Suprapubic skin (tissue), 4 donors: ENCODE data around the gene SPATA9. TPM values are rescaled to one million over a fixed set of nuclear protein-coding genes. Genes with fewer than 3 reads are reported as not detected.

ENCODE experiments used
- DNase-seq, 2 donors: peaks; one replicate each; pipeline ENCODE4 v3.0.0-alpha.2; 2019; ENCODE audit warnings: low spot score in 2 of 2
- H3K27ac ChIP-seq: fragments of 200-600 bp; sonication (generic); one replicate; pipeline ENCODE4 v1.5.1; 2019
- H3K27me3 ChIP-seq: fragments of 200-600 bp; sonication (generic); one replicate; pipeline ENCODE4 v1.5.1; 2019
- H3K36me3 ChIP-seq: fragments of 200-600 bp; sonication (generic); one replicate; pipeline ENCODE4 v1.5.1; 2019
- H3K4me1 ChIP-seq: fragments of 200-600 bp; sonication (generic); one replicate; pipeline ENCODE4 v1.5.1; 2019
- H3K4me3 ChIP-seq: fragments of 200-600 bp; sonication (generic); one replicate; pipeline ENCODE4 v1.5.1; 2019; ENCODE audit warnings: mild to moderate bottlenecking
- H3K9me3 ChIP-seq: fragments of 200-600 bp; sonication (generic); one replicate; pipeline ENCODE4 v1.5.1; 2019
- EP300 ChIP-seq: sonication (generic); formaldehyde crosslinking; IDR thresholded peaks from one replicate; pipeline ENCODE4 v1.6.1; 2017; ENCODE audit warnings: antibody characterized with exemption
- POLR2A ChIP-seq, 2 donors: fragments of 450-650 bp; IDR thresholded peaks; one replicate each; pipeline ENCODE4 v1.6.1; 2017; ENCODE audit warnings: antibody characterized with exemption in 2 of 2, mild to moderate bottlenecking in 2 of 2, moderate library complexity in 2 of 2
- POLR2AphosphoS5 ChIP-seq, 3 donors: sonication (generic); formaldehyde crosslinking; IDR thresholded peaks; one replicate each; pipeline ENCODE4 v1.6.1; 2017; ENCODE audit warnings: antibody characterized with exemption in 3 of 3
- WGBS: methylation state at CpG from one replicate; pipeline ENCODE4 v1.1.5; 2018; 5-methylcytosine and 5-hydroxymethylcytosine counted together
- total RNA-seq, 4 donors: library from RNA; depleted of rRNA; stranded (reverse); fragments of >200 nt; gene quantifications; one replicate each; pipeline ENCODE4 v1.1.0, GENCODE V29; 2016
- TF ChIP-seq, protein P1 (sequence below), 2 donors: fragments of 200-600 bp in 1 of 2; fragments of 450-650 bp in 1 of 2; sonication (generic) in 1 of 2; IDR thresholded peaks; one replicate each; pipeline ENCODE4 v1.5.1; 2016 to 2019; ENCODE audit warnings: antibody characterized with exemption in 2 of 2, mild to moderate bottlenecking in 1 of 2, moderate library complexity in 1 of 2

SPATA9 gene
- total RNA-seq, 4 donors from 2014 or later = not detected

DNA sequence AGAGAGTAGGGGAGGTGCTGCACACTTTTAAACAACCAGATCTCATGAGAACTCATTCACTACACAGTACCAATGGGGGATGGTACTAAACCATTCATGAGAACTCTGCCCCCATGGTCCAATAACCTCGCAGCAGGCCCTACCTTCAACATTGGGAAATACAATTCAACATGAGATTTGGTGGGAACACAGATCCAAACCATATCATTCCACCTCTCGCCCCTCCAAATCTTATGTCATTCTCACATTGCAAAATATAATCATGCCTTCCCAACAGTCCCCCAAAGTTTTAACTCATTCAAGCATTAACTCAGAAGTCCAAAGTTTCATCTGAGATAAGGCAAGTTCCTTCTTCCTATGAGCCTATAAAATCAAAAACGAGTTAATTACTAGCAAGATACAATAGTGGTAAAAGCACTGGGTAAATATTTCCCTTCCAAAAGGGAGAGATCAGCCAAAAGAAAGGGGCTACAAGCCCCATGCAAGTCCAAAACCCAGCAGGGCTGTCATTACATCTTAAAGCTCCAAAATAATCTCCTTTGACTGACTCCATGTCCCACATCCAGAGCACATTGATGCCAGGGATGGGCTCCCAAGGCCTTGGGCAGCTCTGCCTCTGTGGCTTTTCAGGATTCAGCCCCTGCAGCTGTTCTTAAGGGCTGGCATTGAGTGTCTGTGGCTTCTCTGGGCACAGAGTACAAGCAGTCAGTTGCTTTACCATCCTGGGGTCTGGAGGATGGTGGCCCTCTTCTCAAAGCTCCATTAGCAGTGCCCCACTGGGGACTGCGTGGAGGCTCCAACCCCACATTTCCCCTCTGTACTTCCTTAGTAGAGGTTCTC is 54.6 kb downstream of the SPATA9 start:
- peaks cover 9% of the 10 kb centered on the region for H3K4me1 ChIP-seq
- H3K27me3 ChIP-seq = no peaks in the 10 kb centered on the region
- TF ChIP-seq EP300 = no peak
- TF ChIP-seq, protein P1, sequence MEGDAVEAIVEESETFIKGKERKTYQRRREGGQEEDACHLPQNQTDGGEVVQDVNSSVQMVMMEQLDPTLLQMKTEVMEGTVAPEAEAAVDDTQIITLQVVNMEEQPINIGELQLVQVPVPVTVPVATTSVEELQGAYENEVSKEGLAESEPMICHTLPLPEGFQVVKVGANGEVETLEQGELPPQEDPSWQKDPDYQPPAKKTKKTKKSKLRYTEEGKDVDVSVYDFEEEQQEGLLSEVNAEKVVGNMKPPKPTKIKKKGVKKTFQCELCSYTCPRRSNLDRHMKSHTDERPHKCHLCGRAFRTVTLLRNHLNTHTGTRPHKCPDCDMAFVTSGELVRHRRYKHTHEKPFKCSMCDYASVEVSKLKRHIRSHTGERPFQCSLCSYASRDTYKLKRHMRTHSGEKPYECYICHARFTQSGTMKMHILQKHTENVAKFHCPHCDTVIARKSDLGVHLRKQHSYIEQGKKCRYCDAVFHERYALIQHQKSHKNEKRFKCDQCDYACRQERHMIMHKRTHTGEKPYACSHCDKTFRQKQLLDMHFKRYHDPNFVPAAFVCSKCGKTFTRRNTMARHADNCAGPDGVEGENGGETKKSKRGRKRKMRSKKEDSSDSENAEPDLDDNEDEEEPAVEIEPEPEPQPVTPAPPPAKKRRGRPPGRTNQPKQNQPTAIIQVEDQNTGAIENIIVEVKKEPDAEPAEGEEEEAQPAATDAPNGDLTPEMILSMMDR (IDR thresholded peaks at IDR 0.05) = no peak
- no peak for TF ChIP-seq POLR2A (IDR thresholded peaks at IDR 0.05)
- 87% methylated on average over 4 of the region's 4 CpGs for WGBS
- H3K27ac ChIP-seq = no peak overlapping the region
- no peak overlapping the region for H3K4me3 ChIP-seq
- H3K9me3 ChIP-seq = no peaks in the 10 kb centered on the region
- no peak for DNase-seq
- H3K36me3 ChIP-seq = no peaks in the 10 kb centered on the region

DNA sequence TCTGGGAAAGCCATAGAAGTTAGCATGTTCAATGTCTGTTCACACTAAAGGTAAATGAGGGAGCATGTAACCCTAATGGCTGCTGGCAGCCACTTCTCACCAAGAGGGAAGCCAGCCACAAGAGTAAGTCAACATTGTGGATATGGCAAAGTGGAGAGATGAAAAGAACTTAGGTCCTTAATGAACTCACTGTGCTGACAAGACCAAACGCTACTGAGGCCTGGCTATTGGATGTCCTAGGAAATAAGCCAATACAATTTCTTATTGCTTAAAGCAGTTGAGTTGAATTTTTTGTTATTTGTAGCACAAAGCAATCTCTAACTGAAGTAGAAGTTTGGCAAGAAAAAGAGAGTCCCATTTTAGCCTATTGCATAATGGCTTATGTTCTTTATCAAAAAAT is 56.1 kb downstream of the SPATA9 start:
- Histone ChIP-seq H3K4me1 (peaks cover 8% of the 10 kb centered on the region), H3K36me3 (no peaks in the 10 kb centered on the region), H3K9me3 (no peaks in the 10 kb centered on the region), H3K27ac (no peak overlapping the region), H3K4me3 (no peak overlapping the region), H3K27me3 (no peaks in the 10 kb centered on the region)
- DNase-seq = no peak
- TF ChIP-seq, protein P1 (IDR thresholded peaks at IDR 0.05) = no peak
- TF ChIP-seq POLR2AphosphoS5 (IDR thresholded peaks at IDR 0.05) = no peak
- no peak for TF ChIP-seq EP300
- TF ChIP-seq POLR2A (IDR thresholded peaks at IDR 0.05) = no peak
- whole genome bisulfite sequencing = 66% methylated on average over 1 of the region's 1 CpG

DNA sequence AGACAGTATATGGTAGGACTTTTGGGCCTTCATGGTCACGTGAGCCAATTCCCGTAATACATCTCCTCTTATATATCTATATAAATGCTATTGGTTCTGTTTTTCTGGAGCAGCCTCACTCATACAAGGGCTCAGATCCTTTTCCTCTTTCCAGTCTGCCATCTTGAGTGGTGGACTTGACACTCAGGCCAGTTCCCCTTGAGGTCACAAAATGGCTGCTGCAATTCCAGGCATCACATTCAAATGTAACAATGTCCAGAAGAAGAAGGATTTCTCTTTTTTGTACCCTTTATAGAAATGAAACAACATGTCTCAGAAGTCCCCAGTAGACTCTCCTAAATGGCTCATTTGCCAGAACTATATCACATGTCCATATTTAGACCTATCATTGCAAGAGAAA is 58.4 kb downstream of the SPATA9 start:
- Histone ChIP-seq H3K4me1 (peaks cover 25% of the 10 kb centered on the region), H3K4me3 (no peak overlapping the region), H3K36me3 (no peaks in the 10 kb centered on the region), H3K27me3 (no peaks in the 10 kb centered on the region), H3K9me3 (no peaks in the 10 kb centered on the region), H3K27ac (no peak overlapping the region)
- DNase-seq = no peak
- TF ChIP-seq, protein P1 (IDR thresholded peaks at IDR 0.05) = no peak
- TF ChIP-seq POLR2AphosphoS5 (IDR thresholded peaks at IDR 0.05) (no peak), EP300 (no peak), POLR2A (IDR thresholded peaks at IDR 0.05) (no peak)
- 100% methylated on average over 2 of the region's 2 CpGs for WGBS

DNA sequence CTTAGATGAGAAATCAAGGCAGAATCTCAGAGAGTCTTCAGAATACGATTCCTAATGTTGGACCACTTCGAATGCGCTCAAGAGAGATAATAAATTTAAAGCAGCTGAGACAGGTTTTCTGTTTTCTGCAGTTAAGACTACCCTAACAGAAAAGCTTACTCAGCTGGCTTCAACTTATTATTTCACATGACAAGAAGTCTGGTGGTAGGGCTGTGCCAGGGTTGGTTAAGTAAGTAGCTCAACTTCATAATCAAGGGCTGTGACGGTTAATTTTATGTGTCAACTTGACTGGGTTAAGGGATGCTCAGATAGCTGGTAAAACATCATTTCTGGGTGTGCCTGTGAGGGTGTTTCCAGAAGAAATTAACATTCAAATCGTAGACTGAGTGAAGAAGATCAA is 59.1 kb downstream of the SPATA9 start:
- H3K27ac ChIP-seq = no peak overlapping the region
- TF ChIP-seq POLR2AphosphoS5 (IDR thresholded peaks at IDR 0.05) (no peak), POLR2A (IDR thresholded peaks at IDR 0.05) (no peak), EP300 (no peak)
- TF ChIP-seq, protein P1 (IDR thresholded peaks at IDR 0.05) = no peak
- 86% methylated on average over 5 of the region's 5 CpGs for WGBS
- DNase-seq = no peak
- H3K36me3 ChIP-seq = no peaks in the 10 kb centered on the region
- peaks cover 29% of the 10 kb centered on the region for H3K4me1 ChIP-seq
- H3K9me3 ChIP-seq = no peaks in the 10 kb centered on the region
- H3K4me3 ChIP-seq = no peak overlapping the region
- H3K27me3 ChIP-seq = no peaks in the 10 kb centered on the region

DNA sequence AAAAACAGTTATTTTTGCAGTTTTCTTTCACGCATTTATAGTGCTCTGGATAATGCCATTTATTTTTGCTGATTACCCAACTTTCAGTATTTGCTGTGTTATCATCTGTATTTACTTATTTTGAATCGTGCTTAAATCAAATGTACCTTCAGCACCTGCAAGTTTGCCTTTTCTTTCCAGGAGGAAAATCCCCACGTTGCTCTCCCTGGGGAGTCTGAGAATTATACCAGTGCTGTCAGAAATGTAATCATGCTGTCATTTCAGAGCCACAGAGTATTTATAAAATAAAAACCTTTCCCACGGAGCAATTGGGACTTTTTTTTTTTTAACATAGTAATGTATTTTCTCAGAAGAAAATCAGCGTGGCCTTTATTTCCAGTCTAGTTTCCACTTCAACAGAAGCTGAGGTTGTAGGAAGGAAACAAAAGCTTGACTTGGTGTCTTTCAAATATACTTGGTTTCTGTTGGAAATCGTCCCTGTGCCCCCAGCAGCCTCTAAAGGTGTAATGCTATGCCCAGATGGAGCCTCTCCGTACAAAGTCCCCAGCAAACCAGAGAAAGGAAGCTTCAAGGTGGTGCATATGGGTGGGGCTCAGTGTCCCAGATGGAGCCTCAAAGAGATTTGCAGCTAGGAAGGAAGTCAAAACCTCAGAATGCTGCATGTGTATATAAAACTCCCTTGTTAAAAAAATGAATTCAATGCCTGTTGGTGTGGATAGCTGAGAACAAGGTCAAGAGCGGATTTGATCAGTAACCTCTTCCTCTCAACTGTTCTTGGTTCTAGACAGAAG is 60.8 kb downstream of the SPATA9 start:
- H3K9me3 ChIP-seq = no peaks in the 10 kb centered on the region
- peaks cover 29% of the 10 kb centered on the region for H3K4me1 ChIP-seq
- 74% methylated on average over 8 of the region's 8 CpGs for WGBS
- no peaks in the 10 kb centered on the region for H3K27me3 ChIP-seq
- no peak for TF ChIP-seq POLR2A (IDR thresholded peaks at IDR 0.05)
- peak overlapping the region; percentile 69 for H3K4me3 ChIP-seq
- no peak for DNase-seq
- no peak overlapping the region for H3K27ac ChIP-seq
- H3K36me3 ChIP-seq = no peaks in the 10 kb centered on the region
